GM19043 (cell line): ENCODE results near the gene FBXO27.
"Not testable (repeated sequence)": the region's sequence is repeated elsewhere in the genome, so short reads cannot be mapped to it uniquely, and the experiment has no call there.

Source experiments
- ATAC-seq: cut with Tn5 transposase; IDR thresholded peaks from one replicate; pipeline ENCODE4 v1.9.1; 2021; ENCODE audit warnings: low read depth; ENCODE audit not compliant: unreplicated experiment

FBXO27 gene

GRCh38 chr19:39045506-39045905, 13.2 kb upstream of the FBXO27 start:
- ATAC-seq = no peak

DNA sequence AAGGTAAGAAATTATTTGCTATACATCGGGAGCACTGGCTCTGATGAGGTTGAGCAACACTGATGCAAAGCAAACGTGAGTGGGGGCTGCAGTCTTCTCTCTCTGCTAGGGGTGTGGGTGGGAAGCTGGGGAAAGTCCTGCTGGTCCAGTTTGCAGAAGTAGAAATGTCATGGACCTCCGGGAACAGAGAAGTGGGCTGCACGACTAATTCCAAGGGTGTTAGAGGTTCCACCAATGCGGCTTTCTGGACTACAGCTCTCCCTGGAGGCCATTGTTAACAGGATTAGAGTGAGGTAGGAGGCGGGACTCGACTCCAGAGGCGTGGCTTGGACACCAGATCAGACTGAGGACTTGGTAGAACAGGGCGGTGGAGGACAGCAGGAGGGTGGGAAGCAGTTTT, 5.7 kb upstream of the FBXO27 start:
- no peak for ATAC-seq

DNA sequence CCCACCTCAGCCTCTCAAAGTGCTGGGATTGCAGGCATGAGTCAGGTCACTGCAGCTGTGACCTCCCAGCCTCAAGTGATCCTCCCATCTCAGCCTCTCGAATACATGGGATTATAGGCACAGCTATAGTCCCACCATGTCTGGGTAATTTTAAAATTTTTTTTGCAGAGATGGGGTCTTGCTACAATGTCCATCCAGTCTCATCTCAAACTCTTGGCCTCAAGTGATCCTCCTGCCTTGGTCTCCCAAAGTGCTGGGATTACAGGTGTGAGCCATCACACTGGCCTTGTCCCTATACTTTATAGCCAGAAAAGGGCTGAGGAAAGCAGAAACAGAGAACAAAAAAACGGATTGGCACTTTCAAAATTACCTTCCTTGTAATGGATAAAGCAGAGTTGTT, 4.8 kb upstream of the FBXO27 start:
- ATAC-seq = no peak

- no peak for ATAC-seq
Observed at GRCh38 chr19:39036581-39036980, 4.2 kb upstream of the FBXO27 start.

- ATAC-seq = no peak
Observed at GRCh38 chr19:39031368-39032062, 834 bp downstream of the FBXO27 start.

- ATAC-seq = no peak
Observed at GRCh38 chr19:39030854-39031367, 1.4 kb downstream of the FBXO27 start.

GRCh38 chr19:39024875-39025641, 7.3 kb downstream of the FBXO27 start:
- ATAC-seq = no peak

GRCh38 chr19:39021063-39021462, 11.3 kb downstream of the FBXO27 start:
- ATAC-seq = no peak

- no peak for ATAC-seq
Observed at GRCh38 chr19:39017646-39018045, 14.7 kb downstream of the FBXO27 start.

- no peak for ATAC-seq
Observed at GRCh38 chr19:39017026-39017425, 15.3 kb downstream of the FBXO27 start.

DNA sequence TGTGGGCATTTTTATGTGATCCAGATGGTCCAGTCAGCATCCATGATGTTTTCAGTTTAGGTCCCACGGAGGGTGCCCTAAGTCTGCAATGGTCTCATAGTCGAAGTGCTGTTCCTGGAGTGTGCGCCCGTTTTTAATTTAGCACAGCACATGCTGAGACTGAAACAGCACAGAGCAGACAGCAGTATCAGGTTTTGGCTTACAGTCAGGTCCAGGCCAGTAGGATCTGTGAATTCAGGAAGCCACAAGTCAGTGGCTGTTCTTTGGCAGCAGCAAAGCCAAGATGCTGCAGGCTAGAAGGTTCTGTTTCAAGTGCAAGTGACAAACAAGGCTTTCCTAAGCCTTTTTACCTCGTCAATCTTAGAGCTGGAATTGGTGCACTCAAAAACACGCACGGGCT, 18.3 kb downstream of the FBXO27 start:
- ATAC-seq = no peak

GRCh38 chr19:39009001-39009400, 23.3 kb downstream of the FBXO27 start:
- no peak for ATAC-seq

DNA sequence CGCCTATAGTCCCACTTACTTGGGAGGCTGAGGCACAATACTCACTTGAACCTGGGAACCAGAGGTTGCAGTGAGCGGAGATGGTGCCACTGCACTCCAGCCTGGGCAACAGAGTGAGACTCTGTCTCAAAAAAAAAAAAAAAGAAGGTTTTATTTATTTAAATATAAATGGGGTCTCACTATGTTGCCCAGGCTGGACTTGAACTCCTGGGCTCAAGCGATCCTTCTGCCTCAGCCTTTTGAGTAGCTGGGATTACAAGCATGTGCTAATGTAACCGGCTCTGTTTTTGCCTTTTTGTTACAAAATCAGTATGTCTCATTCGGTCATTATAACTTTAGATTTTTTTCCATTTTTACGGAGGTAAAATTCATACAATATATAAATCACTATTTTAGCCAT, 24.2 kb downstream of the FBXO27 start:
- no peak for ATAC-seq

DNA sequence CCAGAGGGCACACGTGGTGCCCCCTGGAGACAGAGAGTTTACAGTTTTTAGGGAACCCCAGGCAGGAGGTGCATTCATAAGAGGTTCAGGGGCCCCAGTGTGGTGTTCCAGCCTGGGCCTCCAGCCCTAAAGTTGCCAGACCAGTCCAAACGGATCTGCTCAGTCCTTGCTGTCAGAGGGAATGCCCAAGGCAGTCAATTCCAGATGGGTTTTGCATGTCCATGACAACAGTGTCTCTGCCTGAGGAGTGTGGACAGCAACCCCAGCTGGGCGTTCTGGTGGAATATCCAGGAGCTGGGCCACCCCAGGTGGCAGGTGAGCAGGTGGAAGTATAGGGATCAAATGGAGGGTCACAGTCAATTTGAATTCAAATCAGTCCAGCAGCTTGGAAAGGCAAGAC, 25.3 kb downstream of the FBXO27 start:
- no peak for ATAC-seq

DNA sequence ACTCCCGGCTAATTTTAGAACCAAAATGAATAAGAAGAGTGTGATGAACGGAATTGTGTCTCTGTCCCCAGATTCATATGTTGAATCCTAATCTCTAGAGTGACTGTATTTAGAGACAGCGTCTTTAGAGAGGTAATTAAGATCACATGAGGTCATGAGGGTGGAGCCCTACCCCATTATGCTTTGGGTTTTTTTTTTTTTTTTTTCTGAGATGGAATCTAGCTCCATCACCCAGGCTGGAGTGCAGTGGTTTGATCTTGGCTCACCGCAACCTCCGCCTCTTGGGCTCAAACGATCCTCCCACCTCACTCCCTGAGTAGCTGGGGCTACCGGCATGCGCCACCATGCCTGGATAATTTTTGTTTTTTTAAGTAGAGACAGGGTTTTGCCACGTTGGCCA, 27.9 kb downstream of the FBXO27 start:
- ATAC-seq = no peak

DNA sequence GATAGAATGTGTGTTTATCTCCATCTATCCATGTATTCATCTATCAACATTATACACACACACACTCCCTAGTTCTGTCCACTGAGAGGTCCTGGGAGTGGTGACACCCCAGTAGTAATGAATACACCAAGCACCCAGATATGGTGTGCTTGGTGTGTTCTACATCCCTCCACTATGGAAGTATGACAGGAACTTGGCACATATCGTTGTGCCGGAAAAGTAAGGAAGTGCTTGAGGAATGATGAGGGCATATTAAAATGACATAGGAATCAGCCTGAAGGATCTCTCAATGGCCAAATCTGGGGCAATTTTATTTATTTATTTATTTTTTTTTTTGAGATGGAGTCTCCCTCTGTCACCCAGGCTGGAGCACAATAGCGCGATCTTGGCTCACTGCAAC, 28.6 kb downstream of the FBXO27 start:
- ATAC-seq = no peak

DNA sequence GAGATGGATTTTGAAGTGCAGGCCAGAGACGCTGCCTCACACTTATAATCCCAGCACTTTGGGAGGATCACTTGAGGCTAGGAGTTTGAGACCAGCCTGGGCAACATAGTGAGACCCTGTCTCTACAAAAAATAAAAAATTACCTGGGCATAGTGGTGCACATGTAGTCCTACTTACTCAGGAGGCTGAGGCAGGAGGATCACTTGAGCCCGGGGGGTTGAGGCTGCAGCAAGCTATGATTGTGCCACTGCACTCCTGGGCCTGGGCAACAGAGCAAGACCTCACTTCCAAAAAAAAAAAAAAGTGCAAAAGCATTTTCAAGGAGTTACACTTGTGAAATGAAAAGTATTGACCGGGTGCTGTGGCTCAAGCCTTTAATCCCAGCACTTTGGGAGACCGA, 29.2 kb downstream of the FBXO27 start:
- no peak for ATAC-seq

DNA sequence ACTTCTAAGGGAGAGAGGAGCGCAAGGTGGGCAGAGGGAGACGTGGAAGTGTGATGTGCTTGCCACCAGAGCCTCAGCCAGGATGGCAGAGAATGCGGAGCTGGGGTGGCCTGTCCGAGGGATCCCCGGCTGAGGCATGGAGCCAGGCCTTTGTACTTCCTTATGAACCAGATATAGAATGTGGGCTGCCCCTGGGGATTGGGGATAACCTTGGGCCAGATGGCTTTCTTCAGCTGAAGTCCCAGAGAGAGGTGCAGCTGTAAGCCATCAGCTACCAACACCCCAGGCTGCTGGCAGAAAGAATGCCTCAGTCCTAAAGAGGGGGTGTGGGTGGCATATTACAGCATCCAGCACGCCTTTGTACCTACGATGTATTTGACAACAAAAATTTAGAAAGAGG, 31.3 kb downstream of the FBXO27 start:
- ATAC-seq = no peak

- ATAC-seq = not testable (repeated sequence)
Observed at GRCh38 chr19:38997576-38997975, 34.8 kb downstream of the FBXO27 start.

DNA sequence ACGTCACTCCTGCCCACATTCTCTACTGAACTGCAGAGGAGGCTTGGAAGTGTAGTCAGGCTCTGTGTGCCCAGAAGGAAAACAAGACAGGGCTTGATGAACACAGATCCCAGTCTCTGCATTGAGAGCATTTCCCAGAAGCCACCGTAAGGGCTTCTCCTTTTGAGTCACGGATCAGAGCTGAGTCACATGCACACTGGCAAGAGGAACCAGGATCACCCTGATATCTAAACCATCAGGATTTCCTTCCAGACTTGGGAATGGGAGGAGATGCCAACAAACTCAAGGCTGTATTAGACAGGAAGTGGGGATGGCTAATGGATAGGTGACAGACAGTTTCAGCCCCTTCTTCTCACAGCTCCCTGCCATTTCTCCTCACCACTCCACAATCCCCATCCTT, 39.1 kb downstream of the FBXO27 start:
- no peak for ATAC-seq

DNA sequence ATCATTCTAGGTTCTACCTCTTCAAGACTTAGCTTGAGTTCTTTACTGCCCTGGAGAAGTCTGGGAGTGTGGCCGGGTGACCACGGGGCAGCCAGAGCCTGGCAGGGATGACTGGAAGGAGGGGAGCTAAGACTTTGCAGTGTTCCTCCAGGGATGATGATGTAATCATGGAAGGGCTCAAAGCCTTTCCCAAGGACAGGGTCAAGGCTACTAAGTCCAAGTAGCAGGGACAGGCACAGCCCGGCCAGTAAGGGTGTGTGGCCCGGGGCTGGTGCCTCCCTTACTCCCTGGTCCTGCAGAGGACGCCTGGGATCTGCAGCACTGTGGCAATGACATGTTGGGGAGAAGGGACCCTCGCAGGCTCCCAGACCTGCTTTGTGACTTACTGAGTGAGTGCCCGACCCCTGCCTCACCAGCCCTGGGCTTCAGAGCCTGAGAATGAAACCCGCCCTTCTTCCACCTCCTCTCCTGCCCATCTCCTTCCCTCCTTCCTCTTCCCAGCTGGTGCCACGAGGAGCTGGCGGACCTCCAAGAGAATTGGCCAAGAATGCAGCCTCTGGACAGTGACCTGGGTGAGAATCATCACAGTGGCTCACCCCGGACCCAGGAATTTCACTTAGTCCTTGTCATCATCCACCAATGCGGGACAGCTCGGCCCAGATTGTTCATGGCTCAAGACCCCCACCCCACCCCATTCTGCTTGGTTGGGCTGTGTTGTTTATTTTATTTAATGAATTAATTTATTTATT, 41.2 kb downstream of the FBXO27 start:
- no peak for ATAC-seq
